ENCODE results near the gene CORO1C.

CORO1C gene

GRCh38 chr12:108605690-108606406 is 125.5 kb downstream of the CORO1C start:
- Histone ChIP-seq H3K9me3 (ENCODE audit: control insufficient read depth, low read length) (no peaks in the 10 kb centered on the region), H3K36me3 (ENCODE audit: control insufficient read depth, insufficient read depth, low read length, severe bottlenecking) (no peaks in the 10 kb centered on the region), H3K27me3 (replicated peaks; ENCODE audit: control insufficient read depth, insufficient read depth, low read length) (no peaks in the 10 kb centered on the region), H3K4me3 (ENCODE audit: low read length) (no peak overlapping the region), H3K4me1 (ENCODE audit: control insufficient read depth, insufficient read depth, low read length) (peaks cover 20% of the 10 kb centered on the region), H3K9ac (ENCODE audit: low read length) (no peak overlapping the region)
- DNase-seq (ENCODE audit: low read depth) = no peak

GRCh38 chr12:108605000-108605689 is 126.2 kb downstream of the CORO1C start:
- no peaks in the 10 kb centered on the region for H3K27me3 ChIP-seq (replicated peaks; ENCODE audit: control insufficient read depth, insufficient read depth, low read length)
- no peak overlapping the region for H3K9ac ChIP-seq (ENCODE audit: low read length)
- DNase-seq (ENCODE audit: low read depth) = no peak

GRCh38 chr12:108604208-108604941 is 126.9 kb downstream of the CORO1C start:
- no peak overlapping the region for H3K4me3 ChIP-seq (ENCODE audit: low read length)
- no peaks in the 10 kb centered on the region for H3K27me3 ChIP-seq (replicated peaks; ENCODE audit: control insufficient read depth, insufficient read depth, low read length)
- no peaks in the 10 kb centered on the region for H3K36me3 ChIP-seq (ENCODE audit: control insufficient read depth, insufficient read depth, low read length, severe bottlenecking)
- DNase-seq (ENCODE audit: low read depth) = no peak
- peaks cover 5% of the 10 kb centered on the region for H3K4me1 ChIP-seq (ENCODE audit: control insufficient read depth, insufficient read depth, low read length)
- H3K9me3 ChIP-seq (ENCODE audit: control insufficient read depth, low read length) = no peaks in the 10 kb centered on the region
- H3K9ac ChIP-seq (ENCODE audit: low read length) = no peak overlapping the region

More at GRCh38 chr12:108605000-108605689, 126.2 kb downstream of the CORO1C start:
- H3K36me3 ChIP-seq (ENCODE audit: control insufficient read depth, insufficient read depth, low read length, severe bottlenecking) = no peaks in the 10 kb centered on the region
- H3K4me1 ChIP-seq (ENCODE audit: control insufficient read depth, insufficient read depth, low read length) = peaks cover 13% of the 10 kb centered on the region
- H3K9me3 ChIP-seq (ENCODE audit: control insufficient read depth, low read length) = no peaks in the 10 kb centered on the region
- no peak overlapping the region for H3K4me3 ChIP-seq (ENCODE audit: low read length)

GRCh38 chr12:108603743-108604142 is 127.6 kb downstream of the CORO1C start:
- H3K9ac ChIP-seq (ENCODE audit: low read length) = no peak overlapping the region
- H3K4me1 ChIP-seq (ENCODE audit: control insufficient read depth, insufficient read depth, low read length) = peaks cover 4% of the 10 kb centered on the region
- no peak overlapping the region for H3K4me3 ChIP-seq (ENCODE audit: low read length)
- H3K27me3 ChIP-seq (replicated peaks; ENCODE audit: control insufficient read depth, insufficient read depth, low read length) = no peaks in the 10 kb centered on the region
- DNase-seq (ENCODE audit: low read depth) = no peak
- no peaks in the 10 kb centered on the region for H3K9me3 ChIP-seq (ENCODE audit: control insufficient read depth, low read length)
- H3K36me3 ChIP-seq (ENCODE audit: control insufficient read depth, insufficient read depth, low read length, severe bottlenecking) = no peaks in the 10 kb centered on the region

- Histone ChIP-seq H3K4me1 (ENCODE audit: control insufficient read depth, insufficient read depth, low read length) (peaks cover 9% of the 10 kb centered on the region), H3K9me3 (ENCODE audit: control insufficient read depth, low read length) (no peaks in the 10 kb centered on the region), H3K4me3 (ENCODE audit: low read length) (no peak overlapping the region), H3K9ac (ENCODE audit: low read length) (no peak overlapping the region), H3K36me3 (ENCODE audit: control insufficient read depth, insufficient read depth, low read length, severe bottlenecking) (no peaks in the 10 kb centered on the region), H3K27me3 (replicated peaks; ENCODE audit: control insufficient read depth, insufficient read depth, low read length) (no peaks in the 10 kb centered on the region)
- no peak for DNase-seq (ENCODE audit: low read depth)
Measured at GRCh38 chr12:108602976-108603704, 128.2 kb downstream of the CORO1C start.

- no peaks in the 10 kb centered on the region for H3K36me3 ChIP-seq (ENCODE audit: control insufficient read depth, insufficient read depth, low read length, severe bottlenecking)
- H3K4me1 ChIP-seq (ENCODE audit: control insufficient read depth, insufficient read depth, low read length) = peaks cover 14% of the 10 kb centered on the region
- H3K4me3 ChIP-seq (ENCODE audit: low read length) = no peak overlapping the region
- no peaks in the 10 kb centered on the region for H3K9me3 ChIP-seq (ENCODE audit: control insufficient read depth, low read length)
- no peak overlapping the region for H3K9ac ChIP-seq (ENCODE audit: low read length)
- no peak for DNase-seq (ENCODE audit: low read depth)
- no peaks in the 10 kb centered on the region for H3K27me3 ChIP-seq (replicated peaks; ENCODE audit: control insufficient read depth, insufficient read depth, low read length)
Measured at GRCh38 chr12:108602209-108602705, 129.1 kb downstream of the CORO1C start.

GRCh38 chr12:108600702-108601007 is 130.7 kb downstream of the CORO1C start:
- H3K4me3 ChIP-seq (ENCODE audit: low read length) = no peak overlapping the region
- no peak for DNase-seq (ENCODE audit: low read depth)
- no peaks in the 10 kb centered on the region for H3K9me3 ChIP-seq (ENCODE audit: control insufficient read depth, low read length)
- no peak overlapping the region for H3K9ac ChIP-seq (ENCODE audit: low read length)
- no peaks in the 10 kb centered on the region for H3K36me3 ChIP-seq (ENCODE audit: control insufficient read depth, insufficient read depth, low read length, severe bottlenecking)
- H3K27me3 ChIP-seq (replicated peaks; ENCODE audit: control insufficient read depth, insufficient read depth, low read length) = no peaks in the 10 kb centered on the region
- peaks cover 22% of the 10 kb centered on the region for H3K4me1 ChIP-seq (ENCODE audit: control insufficient read depth, insufficient read depth, low read length)

GRCh38 chr12:108599948-108600701 is 131.2 kb downstream of the CORO1C start:
- no peaks in the 10 kb centered on the region for H3K9me3 ChIP-seq (ENCODE audit: control insufficient read depth, low read length)
- H3K4me3 ChIP-seq (ENCODE audit: low read length) = no peak overlapping the region
- no peaks in the 10 kb centered on the region for H3K27me3 ChIP-seq (replicated peaks; ENCODE audit: control insufficient read depth, insufficient read depth, low read length)
- H3K36me3 ChIP-seq (ENCODE audit: control insufficient read depth, insufficient read depth, low read length, severe bottlenecking) = no peaks in the 10 kb centered on the region
- no peak for DNase-seq (ENCODE audit: low read depth)
- no peak overlapping the region for H3K9ac ChIP-seq (ENCODE audit: low read length)
- H3K4me1 ChIP-seq (ENCODE audit: control insufficient read depth, insufficient read depth, low read length) = peaks cover 19% of the 10 kb centered on the region

GRCh38 chr12:108599541-108599940 is 131.8 kb downstream of the CORO1C start:
- Histone ChIP-seq H3K36me3 (ENCODE audit: control insufficient read depth, insufficient read depth, low read length, severe bottlenecking) (no peaks in the 10 kb centered on the region), H3K4me3 (ENCODE audit: low read length) (no peak overlapping the region), H3K9me3 (ENCODE audit: control insufficient read depth, low read length) (no peaks in the 10 kb centered on the region), H3K27me3 (replicated peaks; ENCODE audit: control insufficient read depth, insufficient read depth, low read length) (no peaks in the 10 kb centered on the region), H3K4me1 (ENCODE audit: control insufficient read depth, insufficient read depth, low read length) (peaks cover 19% of the 10 kb centered on the region), H3K9ac (ENCODE audit: low read length) (no peak overlapping the region)
- DNase-seq (ENCODE audit: low read depth) = no peak

GRCh38 chr12:108598553-108599250 is 132.6 kb downstream of the CORO1C start:
- Histone ChIP-seq H3K9me3 (ENCODE audit: control insufficient read depth, low read length) (no peaks in the 10 kb centered on the region), H3K27me3 (replicated peaks; ENCODE audit: control insufficient read depth, insufficient read depth, low read length) (no peaks in the 10 kb centered on the region), H3K36me3 (ENCODE audit: control insufficient read depth, insufficient read depth, low read length, severe bottlenecking) (peaks cover 8% of the 10 kb centered on the region), H3K4me1 (ENCODE audit: control insufficient read depth, insufficient read depth, low read length) (peaks cover 27% of the 10 kb centered on the region), H3K9ac (ENCODE audit: low read length) (peak overlapping the region; percentile 77), H3K4me3 (ENCODE audit: low read length) (peak overlapping the region; percentile 65)
- no peak for DNase-seq (ENCODE audit: low read depth)
